Endometrium (tissue), 2 donors: ENCODE results near the gene COMP.
"Not testable (repeated sequence)": the region's sequence is repeated elsewhere in the genome, so short reads cannot be mapped to it uniquely, and the experiment has no call there.

ENCODE experiments used
- FAIRE-seq: peaks from 2 replicates; lab custom pipeline; 2012; peaks lifted over from hg19 to GRCh38; lab: Jason Lieb, UNC
- donor health status: control.
- donor health status: control.

Gene COMP

GRCh38 chr19:18745931-18746330 is 45.2 kb downstream of the COMP start:
- no peak for FAIRE-seq

DNA sequence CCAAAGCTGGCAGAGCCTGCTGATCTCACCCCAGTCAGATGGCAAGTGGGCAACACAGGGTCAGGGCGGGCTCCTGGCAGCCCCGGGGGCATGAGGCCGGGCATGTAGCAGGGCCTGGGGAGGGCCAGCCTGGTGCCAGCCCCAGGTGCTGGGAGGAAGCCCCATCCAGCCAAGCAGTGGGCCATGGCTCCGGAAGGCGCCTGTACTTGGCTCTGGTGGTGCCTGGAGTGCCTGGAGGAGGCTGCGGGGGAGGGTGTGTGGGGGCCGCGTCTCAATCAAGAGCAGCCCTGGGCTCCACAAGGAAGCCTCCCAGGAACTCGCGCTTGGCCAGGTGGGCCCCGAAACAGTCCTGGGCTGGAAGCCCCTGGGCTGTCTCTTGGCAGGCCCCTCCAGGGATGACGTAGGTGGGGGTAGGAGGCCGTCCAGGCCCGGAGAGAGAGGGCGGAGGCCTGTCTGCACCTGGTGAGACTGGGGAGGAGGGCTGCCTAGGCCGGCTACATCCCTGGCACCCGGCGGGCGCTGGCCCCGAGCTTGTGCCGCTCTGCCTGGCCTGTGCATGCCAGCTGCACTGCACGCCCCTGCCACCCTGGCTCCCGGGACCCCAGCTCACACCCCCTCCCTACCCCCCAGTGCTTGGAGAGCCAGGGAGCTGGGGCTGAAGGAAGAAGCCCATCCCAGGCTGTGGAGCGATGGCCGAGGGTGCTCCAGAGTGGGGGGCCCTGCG is 45.9 kb downstream of the COMP start:
- FAIRE-seq: no peak

GRCh38 chr19:18743784-18744418 is 47.2 kb downstream of the COMP start:
- FAIRE-seq: no peak

DNA sequence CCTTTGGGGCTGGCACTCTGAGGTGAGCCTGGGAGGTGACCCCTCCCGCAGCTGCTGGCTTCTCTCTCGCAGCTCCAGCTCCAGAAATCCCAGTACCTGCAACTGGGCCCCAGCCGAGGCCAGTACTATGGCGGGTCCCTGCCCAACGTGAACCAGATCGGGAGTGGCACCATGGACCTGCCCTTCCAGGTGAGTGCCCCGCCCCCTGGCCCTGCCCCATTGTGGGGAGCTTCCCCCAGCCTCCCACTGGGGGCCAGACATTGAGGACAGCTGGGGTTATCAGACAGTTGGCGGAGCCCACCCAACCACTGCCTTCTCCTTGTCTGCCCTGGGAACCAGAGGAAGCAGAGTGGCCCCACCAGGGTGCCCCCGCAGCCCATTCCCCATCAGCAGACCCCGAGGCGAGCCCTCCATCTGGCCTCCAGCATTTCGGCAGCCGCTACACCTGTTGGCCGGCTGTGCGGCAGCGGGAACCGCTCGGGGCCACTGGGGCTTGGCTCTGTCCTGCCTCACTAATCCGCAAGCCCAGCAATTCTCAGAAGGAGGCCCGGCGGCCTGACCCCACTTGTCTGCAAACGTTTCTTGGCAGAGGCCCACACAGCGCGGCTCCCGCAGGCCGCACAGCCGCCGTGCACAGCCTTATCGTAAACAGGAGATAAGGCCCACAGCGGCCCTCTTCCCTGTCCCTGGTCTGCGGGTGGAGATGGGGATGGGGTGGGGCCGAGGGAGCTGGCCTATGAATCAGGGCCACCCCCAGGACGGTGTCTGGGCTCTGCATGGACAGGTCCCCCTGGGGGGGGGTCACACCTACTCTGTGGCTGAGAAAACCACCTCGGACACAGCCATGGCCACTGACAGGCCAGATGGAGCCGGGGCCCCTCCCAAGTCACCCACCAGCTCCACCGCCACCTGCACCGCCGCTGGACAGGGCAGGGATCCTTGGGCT is 48.0 kb downstream of the COMP start:
- FAIRE-seq: no peak

- no peak for FAIRE-seq
These were observed 48.8 kb downstream of the COMP start for GRCh38 chr19:18742324-18742723.

DNA sequence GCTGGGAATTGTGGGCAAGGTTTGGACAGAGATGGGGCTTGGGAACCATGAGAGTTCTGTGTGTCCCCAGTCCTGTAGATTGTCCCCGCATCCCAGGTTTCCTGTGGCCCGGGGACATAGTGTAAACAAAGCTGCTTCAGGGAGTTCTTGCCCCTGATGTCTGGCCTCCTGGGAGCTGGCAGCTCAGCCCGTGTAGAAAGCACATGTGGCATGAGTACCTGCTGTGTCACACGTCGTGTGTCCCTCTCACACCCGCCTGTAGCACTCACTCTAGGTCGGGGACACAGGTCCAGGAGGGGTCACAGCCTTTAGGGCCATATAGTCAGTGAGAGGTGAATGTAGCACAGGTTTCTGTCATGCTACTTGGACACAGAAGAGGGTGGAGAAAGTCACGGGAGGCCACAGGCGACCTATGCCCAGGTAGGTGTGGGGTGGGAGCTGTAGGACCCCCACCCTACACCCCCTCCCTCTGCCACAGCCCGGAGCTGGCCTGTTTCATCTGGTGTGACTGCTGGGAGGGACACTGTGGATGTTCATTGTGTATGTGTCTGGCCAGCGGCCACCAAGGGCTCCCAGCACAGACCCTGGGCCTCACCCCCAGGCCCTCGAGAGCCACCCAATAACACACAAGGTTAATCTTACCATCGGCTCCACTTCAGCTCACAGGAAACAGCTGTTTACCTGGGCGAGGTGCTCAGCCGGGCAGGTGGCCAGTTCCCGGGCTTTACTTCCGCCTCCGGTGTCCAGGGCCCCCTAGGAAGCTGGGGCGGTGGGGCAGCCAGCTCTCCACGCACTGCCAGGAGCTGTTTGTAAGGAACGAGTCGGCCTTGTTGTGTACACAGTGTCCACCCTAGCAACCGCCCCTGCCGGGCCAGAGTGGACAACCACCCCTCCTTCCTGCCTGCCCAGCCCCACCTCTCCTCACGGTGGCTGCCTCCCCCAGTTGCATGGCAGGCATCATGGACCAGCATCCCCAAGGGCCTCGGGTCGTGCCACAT is 49.7 kb downstream of the COMP start:
- no peak for FAIRE-seq

- no peak for FAIRE-seq
These were observed 52.0 kb downstream of the COMP start for GRCh38 chr19:18738961-18739690.

DNA sequence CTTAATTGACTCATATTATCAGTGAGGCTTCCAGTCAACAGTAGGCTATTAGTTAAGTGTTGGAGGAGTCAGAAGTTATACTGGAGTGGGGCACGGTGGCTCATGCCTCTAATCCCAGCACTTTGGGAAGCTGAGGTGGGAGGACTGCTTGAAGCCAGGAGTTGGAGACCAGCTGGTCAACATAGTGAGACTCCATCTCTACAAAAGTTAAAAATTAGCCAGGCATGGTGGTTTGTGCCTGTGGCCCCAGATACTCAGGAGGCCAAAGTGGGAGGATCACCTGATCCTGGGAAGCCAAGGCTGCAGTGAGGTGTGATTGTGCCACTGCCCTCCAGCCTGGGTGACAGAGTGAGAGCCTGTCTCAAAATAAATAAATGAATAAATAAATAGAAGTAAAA is 53.2 kb downstream of the COMP start:
- no peak for FAIRE-seq

DNA sequence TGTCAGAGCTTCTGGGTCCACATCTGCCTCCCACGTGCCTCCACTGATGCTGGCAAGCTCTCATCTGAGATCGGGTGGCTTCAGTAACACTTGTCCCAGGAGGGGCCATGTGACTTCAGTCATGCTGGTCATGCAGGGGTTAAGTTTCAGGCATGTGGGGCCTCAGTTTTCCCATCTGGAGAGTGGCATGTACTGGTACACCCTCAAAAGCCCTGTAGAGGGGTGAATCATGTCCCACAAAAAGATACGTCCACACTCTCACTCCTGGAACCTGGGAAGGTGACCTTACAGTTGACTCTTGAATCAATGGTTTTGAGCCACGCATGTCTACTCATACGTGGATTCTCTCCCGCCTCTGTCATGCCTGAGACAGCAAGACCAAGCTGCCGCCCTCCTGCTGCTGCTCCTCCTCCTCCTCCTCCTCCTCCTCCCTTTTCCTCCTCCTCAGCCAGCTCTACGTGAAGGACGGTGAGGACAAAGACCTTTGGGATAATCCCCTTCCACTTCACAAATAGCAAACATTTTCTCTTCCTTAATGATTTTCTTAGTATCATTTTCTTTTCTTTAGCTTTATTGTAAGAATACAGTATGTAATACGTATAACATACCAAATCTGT is 53.7 kb downstream of the COMP start:
- FAIRE-seq: no peak

- no peak for FAIRE-seq
These were observed 54.4 kb downstream of the COMP start for GRCh38 chr19:18736415-18737336.

DNA sequence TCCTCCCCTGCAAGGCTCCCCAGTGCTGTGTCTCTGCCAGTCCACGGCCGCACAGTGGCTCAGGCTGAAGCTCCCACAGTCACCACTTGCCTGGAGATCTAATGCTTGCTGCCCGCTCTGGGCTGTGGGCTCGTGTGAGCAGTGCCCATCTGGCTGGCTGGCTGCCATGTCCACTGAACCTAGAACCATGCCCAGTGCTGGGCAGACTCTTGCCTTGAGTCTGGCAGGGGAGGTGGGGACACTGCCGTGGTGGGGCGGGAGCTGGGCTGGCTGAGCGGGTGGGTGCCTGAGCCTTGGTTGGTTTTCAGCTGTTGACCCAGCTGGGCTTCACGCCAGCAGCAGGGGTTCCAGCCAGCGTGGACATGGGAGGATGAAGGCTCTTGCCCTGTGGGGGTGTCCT is 55.4 kb downstream of the COMP start:
- no peak for FAIRE-seq

GRCh38 chr19:18735324-18735723 is 55.8 kb downstream of the COMP start:
- FAIRE-seq: no peak

DNA sequence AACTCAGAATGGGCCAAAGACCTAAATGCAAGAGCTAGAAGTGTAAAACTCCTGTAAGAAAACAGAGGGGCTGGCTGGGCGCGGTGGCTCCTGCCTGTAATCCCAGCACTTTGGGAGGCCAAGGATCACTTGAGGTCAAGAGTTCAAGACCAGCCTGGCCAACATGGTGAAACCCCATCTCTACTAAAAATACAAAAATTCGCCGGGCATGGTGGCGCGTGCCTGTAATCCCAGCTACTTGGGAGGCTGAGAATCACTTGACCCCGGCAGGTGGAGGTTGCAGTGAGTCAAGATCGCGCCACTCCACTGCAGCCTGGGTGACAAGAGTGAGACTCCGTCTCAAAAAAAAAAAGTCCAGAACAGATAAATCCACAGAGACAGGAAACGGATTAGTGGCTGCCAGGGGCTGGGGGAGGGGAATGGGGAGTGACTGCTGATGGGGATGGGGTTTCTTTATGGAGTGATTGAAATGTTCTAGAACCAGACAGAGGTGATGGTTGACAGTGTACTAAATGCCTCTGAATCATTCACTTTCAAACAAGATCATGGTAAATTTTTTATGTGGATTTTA is 57.3 kb downstream of the COMP start:
- not testable (repeated sequence) for FAIRE-seq

GRCh38 chr19:18733196-18733647 is 57.9 kb downstream of the COMP start:
- FAIRE-seq: peak; percentile 92
